HG02852 (cell line): ENCODE measurements around the gene IDH3G.
"Not testable (repeated sequence)": the region's sequence is repeated elsewhere in the genome, so short reads cannot be mapped to it uniquely, and the experiment has no call there.

Source experiments
- ATAC-seq: cut with Tn5 transposase; IDR thresholded peaks from one replicate; pipeline ENCODE4 v1.9.1; 2021; ENCODE audit warnings: mild to moderate bottlenecking, moderate library complexity; ENCODE audit not compliant: unreplicated experiment

IDH3G gene

GRCh38 chrX:153794018-153794896 is at the start of gene IDH3G, which contains the start of gene SSR4:
Gene IDH3G (minus strand): TSS chrX:153794375. CDS start chrX:153794326, 49 bp downstream.
Gene SSR4 (plus strand): TSS chrX:153794668. CDS start chrX:153794688, 20 bp downstream.
- ATAC-seq = peak; percentile 85

- ATAC-seq = no peak
Observed at GRCh38 chrX:153836921-153837320, 42.7 kb upstream of the IDH3G start.

- ATAC-seq = no peak
Observed at GRCh38 chrX:153832728-153833127, 38.6 kb upstream of the IDH3G start.

GRCh38 chrX:153831429-153832150 is 37.4 kb upstream of the IDH3G start:
- no peak for ATAC-seq

GRCh38 chrX:153830640-153831428 is 36.7 kb upstream of the IDH3G start:
- ATAC-seq = no peak

GRCh38 chrX:153829799-153830639 is 35.8 kb upstream of the IDH3G start, which contains the start of gene PDZD4:
Gene PDZD4 (minus strand): TSS chrX:153830544. CDS start chrX:153830298, 246 bp downstream.
- ATAC-seq = no peak

- ATAC-seq = no peak
Observed at GRCh38 chrX:153829549-153829798, 35.3 kb upstream of the IDH3G start.

GRCh38 chrX:153828723-153829548 is 34.8 kb upstream of the IDH3G start:
- ATAC-seq = no peak

- ATAC-seq = no peak
Observed at GRCh38 chrX:153828308-153828707, 34.1 kb upstream of the IDH3G start.

- no peak for ATAC-seq
Observed at GRCh38 chrX:153827903-153828302, 33.7 kb upstream of the IDH3G start.

GRCh38 chrX:153827016-153827415 is 32.8 kb upstream of the IDH3G start:
- ATAC-seq = no peak

GRCh38 chrX:153825042-153825441 is 30.9 kb upstream of the IDH3G start:
- no peak for ATAC-seq

- ATAC-seq = no peak
Observed at GRCh38 chrX:153824348-153824747, 30.2 kb upstream of the IDH3G start.

GRCh38 chrX:153821066-153821465 is 26.9 kb upstream of the IDH3G start:
- no peak for ATAC-seq

- no peak for ATAC-seq
Observed at GRCh38 chrX:153820601-153821000, 26.4 kb upstream of the IDH3G start.

- no peak for ATAC-seq
Observed at GRCh38 chrX:153819384-153820040, 25.3 kb upstream of the IDH3G start.

GRCh38 chrX:153818571-153819383 is 24.6 kb upstream of the IDH3G start:
- no peak for ATAC-seq

GRCh38 chrX:153818064-153818463 is 23.9 kb upstream of the IDH3G start:
- ATAC-seq = not testable (repeated sequence)
